ENCODE measurements around the gene SLC37A3.

DNA sequence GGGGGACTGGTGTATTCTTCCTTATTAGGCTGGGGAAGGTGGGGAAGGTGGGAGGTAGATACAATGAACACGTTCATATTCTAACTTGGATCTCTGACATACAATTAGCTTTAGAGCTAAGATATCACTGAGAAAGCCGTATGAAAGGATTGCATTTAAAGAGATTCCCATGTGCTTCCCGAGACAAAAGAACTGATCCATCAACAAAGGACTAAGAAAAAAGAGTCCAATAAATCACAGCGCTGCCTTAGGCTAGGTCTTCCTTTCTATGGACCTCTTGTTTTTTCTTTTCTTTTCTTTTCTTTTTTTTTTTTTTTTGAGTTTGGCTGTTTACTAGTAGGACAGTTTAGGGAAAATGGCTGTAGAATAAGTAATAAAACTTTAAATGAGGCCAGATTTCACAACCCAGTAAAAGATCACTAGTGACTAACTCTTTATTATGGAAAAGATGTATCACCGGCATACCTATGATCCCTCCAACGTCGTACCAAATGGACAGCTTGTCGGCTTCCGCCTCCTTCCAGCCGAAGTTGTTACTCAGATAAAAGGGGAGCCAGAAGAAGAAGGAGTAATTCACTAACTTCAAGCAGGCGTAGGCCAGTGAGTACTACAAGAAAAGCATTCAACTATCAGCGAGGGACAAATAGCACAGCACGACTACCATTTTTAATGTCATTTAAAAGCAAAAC, 50.0 kb downstream of the SLC37A3 start:
- TF ChIP-seq, protein P1, sequence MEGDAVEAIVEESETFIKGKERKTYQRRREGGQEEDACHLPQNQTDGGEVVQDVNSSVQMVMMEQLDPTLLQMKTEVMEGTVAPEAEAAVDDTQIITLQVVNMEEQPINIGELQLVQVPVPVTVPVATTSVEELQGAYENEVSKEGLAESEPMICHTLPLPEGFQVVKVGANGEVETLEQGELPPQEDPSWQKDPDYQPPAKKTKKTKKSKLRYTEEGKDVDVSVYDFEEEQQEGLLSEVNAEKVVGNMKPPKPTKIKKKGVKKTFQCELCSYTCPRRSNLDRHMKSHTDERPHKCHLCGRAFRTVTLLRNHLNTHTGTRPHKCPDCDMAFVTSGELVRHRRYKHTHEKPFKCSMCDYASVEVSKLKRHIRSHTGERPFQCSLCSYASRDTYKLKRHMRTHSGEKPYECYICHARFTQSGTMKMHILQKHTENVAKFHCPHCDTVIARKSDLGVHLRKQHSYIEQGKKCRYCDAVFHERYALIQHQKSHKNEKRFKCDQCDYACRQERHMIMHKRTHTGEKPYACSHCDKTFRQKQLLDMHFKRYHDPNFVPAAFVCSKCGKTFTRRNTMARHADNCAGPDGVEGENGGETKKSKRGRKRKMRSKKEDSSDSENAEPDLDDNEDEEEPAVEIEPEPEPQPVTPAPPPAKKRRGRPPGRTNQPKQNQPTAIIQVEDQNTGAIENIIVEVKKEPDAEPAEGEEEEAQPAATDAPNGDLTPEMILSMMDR (conservative IDR thresholded peaks at IDR 0.05 in 1 of 2, IDR thresholded peaks at IDR 0.05 in 1 of 2; ENCODE audit: extremely low read depth in 1 of 2, insufficient read depth in 1 of 2, low read depth in 1 of 2, low read length in 2 of 2), result no peak
- no peak for TF ChIP-seq EZH2 (IDR thresholded peaks at IDR 0.05; ENCODE audit: borderline replicate concordance, low read length)

All from mammary epithelial cell (primary cell).